Upper lobe of left lung (tissue), 4 donors: ENCODE results near the gene TBCCD1.

Experiments
- EP300 ChIP-seq, 4 donors: sonication (generic); formaldehyde crosslinking; IDR thresholded peaks; one replicate each; pipeline ENCODE4 v1.5.1; 2017; ENCODE audit warnings: antibody characterized with exemption in 4 of 4, control low read depth in 2 of 4
- POLR2A ChIP-seq, 4 donors: fragments of 450-650 bp; IDR thresholded peaks; one replicate each; pipeline ENCODE4 v1.5.1; 2016 to 2017; ENCODE audit warnings: antibody characterized with exemption in 4 of 4, mild to moderate bottlenecking in 2 of 4
- POLR2AphosphoS5 ChIP-seq, 2 donors: sonication (generic); formaldehyde crosslinking; IDR thresholded peaks; one replicate each; pipeline ENCODE4 v1.5.1; 2017; ENCODE audit warnings: antibody characterized with exemption in 2 of 2
- TF ChIP-seq, protein P1 (sequence below), 6 experiments: fragments of 450-650 bp in 4 of 6; fragments of 200-600 bp in 2 of 6; sonication (generic) in 2 of 6; IDR thresholded peaks; one replicate each; pipeline ENCODE4 v1.5.1; 2016 to 2019; ENCODE audit warnings: antibody characterized with exemption in 6 of 6

- TF ChIP-seq, protein P1, sequence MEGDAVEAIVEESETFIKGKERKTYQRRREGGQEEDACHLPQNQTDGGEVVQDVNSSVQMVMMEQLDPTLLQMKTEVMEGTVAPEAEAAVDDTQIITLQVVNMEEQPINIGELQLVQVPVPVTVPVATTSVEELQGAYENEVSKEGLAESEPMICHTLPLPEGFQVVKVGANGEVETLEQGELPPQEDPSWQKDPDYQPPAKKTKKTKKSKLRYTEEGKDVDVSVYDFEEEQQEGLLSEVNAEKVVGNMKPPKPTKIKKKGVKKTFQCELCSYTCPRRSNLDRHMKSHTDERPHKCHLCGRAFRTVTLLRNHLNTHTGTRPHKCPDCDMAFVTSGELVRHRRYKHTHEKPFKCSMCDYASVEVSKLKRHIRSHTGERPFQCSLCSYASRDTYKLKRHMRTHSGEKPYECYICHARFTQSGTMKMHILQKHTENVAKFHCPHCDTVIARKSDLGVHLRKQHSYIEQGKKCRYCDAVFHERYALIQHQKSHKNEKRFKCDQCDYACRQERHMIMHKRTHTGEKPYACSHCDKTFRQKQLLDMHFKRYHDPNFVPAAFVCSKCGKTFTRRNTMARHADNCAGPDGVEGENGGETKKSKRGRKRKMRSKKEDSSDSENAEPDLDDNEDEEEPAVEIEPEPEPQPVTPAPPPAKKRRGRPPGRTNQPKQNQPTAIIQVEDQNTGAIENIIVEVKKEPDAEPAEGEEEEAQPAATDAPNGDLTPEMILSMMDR (IDR thresholded peaks at IDR 0.05) = no peak
- TF ChIP-seq POLR2A (IDR thresholded peaks at IDR 0.05) = no peak
- TF ChIP-seq POLR2AphosphoS5 (IDR thresholded peaks at IDR 0.05) = no peak
- TF ChIP-seq EP300 (IDR thresholded peaks at IDR 0.05) = no peak
Measured at GRCh38 chr3:186520957-186521842, 45.9 kb downstream of the TBCCD1 start.
